Hypothalamus (tissue), 51 donors: ENCODE data around the gene IKBKE.
"Not testable (repeated sequence)": the region's sequence is repeated elsewhere in the genome, so short reads cannot be mapped to it uniquely, and the experiment has no call there.

Experiments
- DNase-seq, 51 donors: peaks; one replicate each; lab custom pipeline; 2025; lab: John Stamatoyannopoulos, UW

Gene IKBKE

GRCh38 chr1:206472024-206472423, 1.7 kb downstream of the IKBKE start:
- no peak for DNase-seq

- DNase-seq, result peak in 4 of 51 donors; percentile 9 to 30 (median 11)
Measured at GRCh38 chr1:206472454-206472853, 2.2 kb downstream of the IKBKE start.

- no peak for DNase-seq
Measured at GRCh38 chr1:206472886-206473285, 2.6 kb downstream of the IKBKE start.

- no peak for DNase-seq
Measured at GRCh38 chr1:206476058-206476457, 5.8 kb downstream of the IKBKE start.

- DNase-seq, result no peak
Measured at GRCh38 chr1:206476591-206476990, 6.3 kb downstream of the IKBKE start.

GRCh38 chr1:206477110-206477509, 6.8 kb downstream of the IKBKE start:
- no peak for DNase-seq

- DNase-seq, result no peak
Measured at GRCh38 chr1:206477581-206478380, 7.5 kb downstream of the IKBKE start.

- DNase-seq, result no peak
Measured at GRCh38 chr1:206478746-206479145, 8.5 kb downstream of the IKBKE start.

- peak in 30 of 51 donors; percentile 8 to 69 (median 36) for DNase-seq
Measured at GRCh38 chr1:206479183-206480125, 9.2 kb downstream of the IKBKE start.

- no peak for DNase-seq
Measured at GRCh38 chr1:206480211-206480610, 9.9 kb downstream of the IKBKE start.

- DNase-seq, result no peak
Measured at GRCh38 chr1:206482611-206483010, 12.3 kb downstream of the IKBKE start.

- not testable (repeated sequence) for DNase-seq
Measured at GRCh38 chr1:206483864-206484263, 13.6 kb downstream of the IKBKE start.

GRCh38 chr1:206484901-206485300, 14.6 kb downstream of the IKBKE start:
- no peak for DNase-seq

GRCh38 chr1:206486995-206487788, 16.9 kb downstream of the IKBKE start:
- DNase-seq, result no peak

GRCh38 chr1:206487970-206488369, 17.7 kb downstream of the IKBKE start:
- DNase-seq, result no peak

- no peak for DNase-seq
Measured at GRCh38 chr1:206488466-206488865, 18.2 kb downstream of the IKBKE start.

GRCh38 chr1:206489980-206490770, 19.9 kb downstream of the IKBKE start:
- DNase-seq, result peak in 43 of 51 donors; percentile 5 to 80 (median 36)

- no peak for DNase-seq
Measured at GRCh38 chr1:206490771-206491405, 20.6 kb downstream of the IKBKE start.

GRCh38 chr1:206491616-206492015, 21.3 kb downstream of the IKBKE start:
- DNase-seq, result no peak
